Measurements from ENCODE around the gene NOTCH1.

Gene NOTCH1

GRCh38 chr9:136544964-136545691 lies 720 bp downstream of the NOTCH1 start:
- no peak for DNase-seq (ENCODE audit: low read depth, low spot score)

GRCh38 chr9:136544548-136544963 lies 1.3 kb downstream of the NOTCH1 start:
- DNase-seq (ENCODE audit: low read depth, low spot score), result no peak

- DNase-seq (ENCODE audit: low read depth, low spot score), result no peak
Measured at GRCh38 chr9:136543830-136544547, 1.9 kb downstream of the NOTCH1 start.

GRCh38 chr9:136543280-136543679 lies 2.6 kb downstream of the NOTCH1 start:
- no peak for DNase-seq (ENCODE audit: low read depth, low spot score)

GRCh38 chr9:136542241-136543040 lies 3.4 kb downstream of the NOTCH1 start:
- no peak for DNase-seq (ENCODE audit: low read depth, low spot score)

- DNase-seq (ENCODE audit: low read depth, low spot score), result no peak
Measured at GRCh38 chr9:136541709-136542108, 4.1 kb downstream of the NOTCH1 start.

GRCh38 chr9:136541179-136541578 lies 4.7 kb downstream of the NOTCH1 start:
- DNase-seq (ENCODE audit: low read depth, low spot score), result no peak

- peak; percentile 82 for DNase-seq (ENCODE audit: low read depth, low spot score)
Measured at GRCh38 chr9:136539427-136540421, 6.1 kb downstream of the NOTCH1 start.

- DNase-seq (ENCODE audit: low read depth, low spot score), result no peak
Measured at GRCh38 chr9:136538599-136539426, 7.0 kb downstream of the NOTCH1 start.

- no peak for DNase-seq (ENCODE audit: low read depth, low spot score)
Measured at GRCh38 chr9:136537896-136538598, 7.8 kb downstream of the NOTCH1 start.

GRCh38 chr9:136537411-136537810 lies 8.4 kb downstream of the NOTCH1 start:
- DNase-seq (ENCODE audit: low read depth, low spot score), result no peak

GRCh38 chr9:136536721-136537241 lies 9.1 kb downstream of the NOTCH1 start:
- DNase-seq (ENCODE audit: low read depth, low spot score), result no peak

- no peak for DNase-seq (ENCODE audit: low read depth, low spot score)
Measured at GRCh38 chr9:136536051-136536720, 9.7 kb downstream of the NOTCH1 start.

- no peak for DNase-seq (ENCODE audit: low read depth, low spot score)
Measured at GRCh38 chr9:136535070-136535469, 10.8 kb downstream of the NOTCH1 start.

- no peak for DNase-seq (ENCODE audit: low read depth, low spot score)
Measured at GRCh38 chr9:136534366-136534765, 11.5 kb downstream of the NOTCH1 start.

- peak; percentile 37 for DNase-seq (ENCODE audit: low read depth, low spot score)
Measured at GRCh38 chr9:136533775-136534157, 12.1 kb downstream of the NOTCH1 start.

- peak; percentile 49 for DNase-seq (ENCODE audit: low read depth, low spot score)
Measured at GRCh38 chr9:136532799-136533774, 12.8 kb downstream of the NOTCH1 start.
